Cardiac muscle cell (in vitro differentiated cells and primary cell): ENCODE results near the gene GINS3. TPM values are rescaled to one million over a fixed set of nuclear protein-coding genes. Genes with fewer than 3 reads are reported as not detected.
"Not testable (repeated sequence)": the region's sequence is repeated elsewhere in the genome, so short reads cannot be mapped to it uniquely, and the experiment has no call there.

Source experiments
- DNase-seq, 2 donors: peaks; one replicate each; pipeline versions ENCODE4 v3.0.0 to v3.0.0-alpha.2; 2010 to 2017; ENCODE audit warnings: low read depth in 1 of 2, low spot score in 1 of 2
- H3K27ac ChIP-seq: fragments of 200-600 bp; sonication (generic); 2 replicates; pipeline ENCODE4 v1.5.1; 2016
- H3K27me3 ChIP-seq: fragments of 200-600 bp; sonication (generic); 2 replicates; pipeline ENCODE4 v1.6.0; 2016; ENCODE audit warnings: control low read depth
- H3K36me3 ChIP-seq: fragments of 200-600 bp; sonication (generic); 2 replicates; pipeline ENCODE4 v1.5.1; 2016; ENCODE audit warnings: control low read depth
- H3K4me1 ChIP-seq: fragments of 200-600 bp; sonication (generic); 2 replicates; pipeline ENCODE4 v1.8.1; 2017; ENCODE audit warnings: low read depth, mild to moderate bottlenecking, mixed run types
- H3K4me3 ChIP-seq: fragments of 200-600 bp; sonication (generic); 2 replicates; pipeline ENCODE4 v1.5.1; 2016; ENCODE audit warnings: mild to moderate bottlenecking
- H3K9me3 ChIP-seq: fragments of 200-600 bp; sonication (generic); 2 replicates; pipeline ENCODE4 v1.5.1; 2017; ENCODE audit warnings: low read depth, mild to moderate bottlenecking, control low read depth
- polyA plus RNA-seq: library from polyadenylated mRNA; unstranded; fragments of >200 nt; fragmentation: Nextera tagmentation; extraction: Ambion mirVana; gene quantifications from 2 replicates; pipeline ENCODE4 v1.2.1, GENCODE V29; 2016
- total RNA-seq: library from RNA; depleted of rRNA; stranded (reverse); fragments of >200 nt; gene quantifications from 2 replicates; pipeline ENCODE4 v1.2.3, GENCODE V29; 2016
- TF ChIP-seq, protein P1 (sequence below): IDR thresholded peaks from 2 replicates; pipeline ENCODE4 v1.5.1; 2012; ENCODE audit warnings: low read depth, mild to moderate bottlenecking, low read length

The GINS3 gene
- total and polyA plus RNA-seq, 2 experiments from 2014 or later: 2.1 to 4.2 TPM

DNA sequence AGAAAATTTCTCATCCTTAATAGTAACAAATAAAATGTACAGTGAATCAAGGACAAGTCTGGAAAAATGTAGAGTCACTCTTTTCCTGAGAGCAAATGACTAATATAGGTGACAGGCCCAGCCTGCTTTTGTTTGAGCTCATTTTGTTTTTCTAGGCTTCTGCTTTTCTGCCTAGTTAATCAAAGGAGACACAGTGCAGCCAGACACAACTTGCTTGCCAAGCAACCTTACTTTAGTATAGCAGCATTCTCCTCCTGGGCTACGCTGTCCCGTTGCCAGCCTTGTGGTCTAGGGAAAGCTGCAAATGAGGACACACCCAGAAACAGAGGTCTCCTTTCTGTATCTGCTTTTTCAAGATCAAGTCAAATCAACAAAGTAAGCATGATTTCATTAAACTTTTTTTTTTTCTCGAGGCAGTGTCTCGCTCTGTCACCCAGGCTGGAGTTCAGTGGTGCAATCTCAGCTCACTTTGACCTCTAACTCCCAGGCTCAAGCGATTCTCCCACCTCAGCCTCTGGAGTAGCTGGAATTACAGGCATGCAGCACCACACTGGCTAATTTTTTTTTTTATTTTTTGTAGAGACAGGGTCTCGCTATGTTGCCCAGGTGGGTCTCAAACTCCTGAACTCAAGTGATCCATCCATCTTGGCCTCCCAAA, 17.2 kb downstream of the GINS3 start:
- peak in 1 of 2 donors; percentile 70 for DNase-seq
- TF ChIP-seq, protein P1, sequence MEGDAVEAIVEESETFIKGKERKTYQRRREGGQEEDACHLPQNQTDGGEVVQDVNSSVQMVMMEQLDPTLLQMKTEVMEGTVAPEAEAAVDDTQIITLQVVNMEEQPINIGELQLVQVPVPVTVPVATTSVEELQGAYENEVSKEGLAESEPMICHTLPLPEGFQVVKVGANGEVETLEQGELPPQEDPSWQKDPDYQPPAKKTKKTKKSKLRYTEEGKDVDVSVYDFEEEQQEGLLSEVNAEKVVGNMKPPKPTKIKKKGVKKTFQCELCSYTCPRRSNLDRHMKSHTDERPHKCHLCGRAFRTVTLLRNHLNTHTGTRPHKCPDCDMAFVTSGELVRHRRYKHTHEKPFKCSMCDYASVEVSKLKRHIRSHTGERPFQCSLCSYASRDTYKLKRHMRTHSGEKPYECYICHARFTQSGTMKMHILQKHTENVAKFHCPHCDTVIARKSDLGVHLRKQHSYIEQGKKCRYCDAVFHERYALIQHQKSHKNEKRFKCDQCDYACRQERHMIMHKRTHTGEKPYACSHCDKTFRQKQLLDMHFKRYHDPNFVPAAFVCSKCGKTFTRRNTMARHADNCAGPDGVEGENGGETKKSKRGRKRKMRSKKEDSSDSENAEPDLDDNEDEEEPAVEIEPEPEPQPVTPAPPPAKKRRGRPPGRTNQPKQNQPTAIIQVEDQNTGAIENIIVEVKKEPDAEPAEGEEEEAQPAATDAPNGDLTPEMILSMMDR: no peak
- H3K27me3 ChIP-seq: no peaks in the 10 kb centered on the region

DNA sequence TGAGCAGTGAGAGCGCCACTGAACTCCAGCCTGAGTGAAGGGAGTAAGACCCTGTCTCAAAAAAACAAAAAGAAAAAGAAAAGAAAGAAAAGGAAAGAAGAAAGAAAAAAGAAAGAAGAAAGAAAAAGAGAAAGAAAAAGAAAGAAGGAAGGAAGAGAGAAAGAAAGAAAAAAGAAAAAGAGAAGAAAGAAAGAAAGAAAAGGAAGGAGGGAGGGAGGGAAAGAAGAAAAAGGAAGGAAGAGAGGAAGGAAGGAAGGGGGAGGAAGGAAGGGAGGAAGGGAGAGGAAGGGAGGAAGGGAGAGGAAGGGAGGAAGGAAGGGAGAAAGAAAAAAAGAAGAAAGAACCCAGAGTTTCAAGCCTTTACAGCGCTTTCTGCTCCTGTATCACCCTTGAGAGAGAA, 19.1 kb downstream of the GINS3 start:
- Histone ChIP-seq H3K9me3 (no peaks in the 10 kb centered on the region), H3K27ac (no peak overlapping the region), H3K36me3 (no peaks in the 10 kb centered on the region), H3K4me1 (peaks cover 3% of the 10 kb centered on the region), H3K4me3 (no peak overlapping the region), H3K27me3 (no peaks in the 10 kb centered on the region)
- no peak for DNase-seq
- TF ChIP-seq, protein P1: no peak

More for the DNA sequence above, 17.2 kb downstream of the GINS3 start:
- no peaks in the 10 kb centered on the region for H3K36me3 ChIP-seq
- no peaks in the 10 kb centered on the region for H3K9me3 ChIP-seq
- H3K4me1 ChIP-seq: peaks cover 8% of the 10 kb centered on the region
- H3K4me3 ChIP-seq: no peak overlapping the region
- H3K27ac ChIP-seq: no peak overlapping the region

DNA sequence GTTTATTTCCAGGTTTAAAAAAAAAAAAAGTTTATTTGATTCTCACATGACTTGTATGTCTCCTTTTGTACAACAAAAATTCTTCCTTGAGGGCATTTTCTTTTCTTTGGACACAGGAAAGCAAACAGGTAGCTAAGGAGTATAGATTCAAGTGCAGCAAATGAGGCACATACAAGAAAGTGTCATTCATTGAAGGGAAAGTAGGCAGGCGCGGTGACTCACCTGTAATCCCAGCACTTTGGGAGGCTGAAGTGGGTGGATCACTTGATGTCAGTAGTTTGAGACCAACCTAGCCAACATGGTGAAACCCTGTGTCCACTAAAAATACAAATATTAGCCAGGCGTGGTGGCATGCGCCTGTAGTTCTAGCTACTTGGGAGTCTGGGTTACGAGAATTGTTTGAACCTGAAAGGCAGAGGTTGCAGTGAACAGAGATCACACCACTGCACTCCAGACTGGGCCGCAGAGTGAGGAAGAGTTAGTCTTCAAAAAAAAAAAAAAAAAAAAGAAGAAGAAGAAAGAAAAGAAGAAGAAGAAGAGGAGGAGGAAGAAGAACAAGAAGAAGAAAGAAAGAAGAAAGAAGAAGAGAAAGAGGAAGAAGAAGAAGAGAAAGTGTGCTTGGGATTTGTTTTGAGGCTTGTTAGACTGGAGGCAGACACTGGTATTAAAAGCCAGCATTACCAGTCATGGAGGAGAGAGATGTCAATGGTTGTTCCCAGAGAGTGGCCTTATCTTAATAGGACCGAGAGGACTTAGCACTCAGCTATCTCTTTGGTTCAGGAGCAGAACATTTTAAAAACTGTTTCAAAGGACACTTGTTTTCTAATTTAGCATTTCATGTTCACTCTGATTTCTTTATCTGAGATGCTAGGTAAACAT, 19.7 kb downstream of the GINS3 start:
- Histone ChIP-seq H3K36me3 (no peaks in the 10 kb centered on the region), H3K9me3 (no peaks in the 10 kb centered on the region), H3K4me3 (no peak overlapping the region), H3K27me3 (no peaks in the 10 kb centered on the region), H3K27ac (no peak overlapping the region), H3K4me1 (peaks cover 3% of the 10 kb centered on the region)
- TF ChIP-seq, protein P1: no peak
- DNase-seq: no peak

DNA sequence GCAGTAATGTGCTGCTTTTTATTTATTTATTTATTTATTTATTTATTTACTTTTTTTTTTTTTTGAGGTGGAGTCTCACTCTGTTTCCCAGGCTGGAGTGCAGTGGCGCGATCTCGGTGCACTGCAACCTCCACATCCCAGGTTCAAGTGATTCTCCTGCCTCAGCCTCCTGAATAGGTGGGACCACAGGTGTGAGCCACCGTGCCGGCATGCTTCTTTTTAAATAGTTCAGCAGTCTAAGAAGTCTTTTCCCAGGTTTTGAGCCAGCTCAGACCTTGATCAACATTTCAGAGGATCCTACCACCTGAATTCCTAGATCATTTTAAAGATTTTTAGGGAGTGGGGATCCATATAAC, 20.3 kb downstream of the GINS3 start:
- H3K27ac ChIP-seq, H3K4me1 ChIP-seq, DNase-seq, H3K4me3 ChIP-seq, H3K27me3 ChIP-seq, H3K9me3 ChIP-seq, H3K36me3 ChIP-seq: not testable (repeated sequence)

DNA sequence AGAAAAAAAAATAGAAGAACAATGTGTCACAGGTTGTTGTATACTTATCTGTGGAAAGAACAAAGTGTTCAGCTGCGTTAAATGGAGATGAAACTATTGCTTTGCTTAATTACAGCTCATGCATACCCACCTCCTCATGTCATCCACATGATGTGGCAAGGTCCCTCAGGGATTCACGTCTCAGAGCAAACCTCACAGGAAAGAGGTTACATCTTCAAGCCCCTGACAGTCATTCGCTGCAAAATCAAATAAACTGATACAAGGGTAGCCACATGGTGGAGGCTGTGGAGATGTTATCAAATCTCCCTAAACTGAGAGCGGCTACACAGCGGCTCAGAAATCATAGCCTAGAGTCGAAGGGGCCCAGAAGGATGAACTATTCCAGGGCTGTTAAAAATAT, 21.1 kb downstream of the GINS3 start:
- H3K4me3 ChIP-seq: no peak overlapping the region
- H3K27me3 ChIP-seq: no peaks in the 10 kb centered on the region
- no peaks in the 10 kb centered on the region for H3K36me3 ChIP-seq
- H3K9me3 ChIP-seq: no peaks in the 10 kb centered on the region
- TF ChIP-seq, protein P1: no peak
- DNase-seq: no peak
- H3K27ac ChIP-seq: no peak overlapping the region
- H3K4me1 ChIP-seq: peaks cover 3% of the 10 kb centered on the region

DNA sequence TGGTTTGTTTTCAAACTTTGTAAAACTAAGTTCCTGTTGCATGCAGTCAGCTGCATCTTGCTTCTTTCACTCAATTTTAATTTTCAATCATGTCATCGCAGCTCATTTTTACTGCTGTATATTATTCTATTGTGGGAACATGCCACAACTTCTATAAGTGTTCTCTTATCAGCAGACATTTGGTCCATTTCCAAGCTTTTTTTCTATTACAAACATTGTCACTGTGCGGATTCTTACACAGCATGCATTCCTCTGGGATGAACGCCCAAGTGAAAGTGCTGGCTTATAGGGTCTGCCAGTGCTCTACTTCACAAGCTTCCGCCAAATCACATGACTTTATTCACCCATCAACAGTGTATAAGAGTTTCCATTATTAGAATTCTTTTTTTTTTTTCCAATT, 22.7 kb downstream of the GINS3 start:
- TF ChIP-seq, protein P1: no peak
- DNase-seq: peak in 1 of 2 donors; percentile 30
- Histone ChIP-seq H3K4me3 (no peak overlapping the region), H3K4me1 (peaks cover 3% of the 10 kb centered on the region), H3K27ac (no peak overlapping the region), H3K27me3 (no peaks in the 10 kb centered on the region), H3K9me3 (no peaks in the 10 kb centered on the region), H3K36me3 (no peaks in the 10 kb centered on the region)

DNA sequence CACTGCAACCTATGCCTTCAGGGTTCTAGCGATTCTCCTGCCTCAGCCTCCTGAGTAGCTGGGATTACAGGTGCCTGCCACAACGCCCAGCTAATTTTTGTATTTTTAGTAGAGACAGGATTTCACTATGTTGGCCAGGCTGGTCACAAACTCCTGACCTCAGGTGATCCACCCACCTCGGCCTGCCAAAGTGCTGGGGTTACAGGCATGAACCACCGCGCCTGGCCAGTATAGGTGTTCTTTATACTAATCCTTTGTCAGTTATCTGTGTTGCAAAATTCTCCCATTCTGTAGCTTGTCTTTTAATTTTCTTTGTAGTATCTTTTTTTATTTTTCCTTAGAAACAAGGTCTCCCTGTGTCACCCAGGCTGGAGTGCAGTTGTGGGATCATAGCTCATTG, 23.7 kb downstream of the GINS3 start:
- not testable (repeated sequence) for H3K4me1 ChIP-seq, H3K27me3 ChIP-seq, H3K27ac ChIP-seq, DNase-seq, H3K9me3 ChIP-seq, H3K4me3 ChIP-seq, H3K36me3 ChIP-seq
